OCI-LY7 (cell line): ENCODE data around the gene PRDM13. TPM values are rescaled to one million over a fixed set of nuclear protein-coding genes. Genes with fewer than 3 reads are reported as not detected.

Experiments used
- BruUV-seq: library from RNA; stranded (reverse); fragments of 400-500 nt; replicated peaks from 2 replicates; lab custom pipeline; 2021; lab: Mats Ljungman, UMichigan
- CTCF ChIA-PET: fragments of 300-600 bp; sonication (Branson Sonifier 250); formaldehyde crosslinking; loops from one replicate; lab custom pipeline; 2022; ENCODE audit warnings: antibody characterized with exemption; ENCODE audit not compliant: unreplicated experiment; lab: Charles Lee
- POLR2A ChIA-PET: fragments of 300-600 bp; sonication (Branson Sonifier 250); formaldehyde crosslinking; loops from one replicate; lab custom pipeline; 2022; ENCODE audit warnings: antibody characterized with exemption; lab: Charles Lee
- DNase-seq: peaks from one replicate; pipeline ENCODE4 v3.0.0-alpha.2; 2015; ENCODE audit warnings: low spot score
- H2AFZ ChIP-seq: fragments of 200-600 bp; sonication (generic), shearing (Covaris generic); 2 replicates; pipeline ENCODE4 v1.6.1; 2014; ENCODE audit warnings: mild to moderate bottlenecking, antibody characterized with exemption, low read length, moderate library complexity
- H3K27ac ChIP-seq: fragments of 200-600 bp; sonication (generic); 2 replicates; pipeline ENCODE4 v1.5.1; 2014; ENCODE audit warnings: mixed run types, low read depth, mild to moderate bottlenecking, moderate library complexity, low read length, inconsistent platforms; ENCODE audit not compliant: poor library complexity, severe bottlenecking
- H3K36me3 ChIP-seq: fragments of 200-600 bp; sonication (generic); 2 replicates; pipeline ENCODE4 v1.6.1; 2014; ENCODE audit warnings: mild to moderate bottlenecking, antibody characterized with exemption, low read length, moderate library complexity, mixed read lengths; ENCODE audit not compliant: insufficient read depth
- H3K4me1 ChIP-seq: fragments of 200-600 bp; sonication (generic); 2 replicates; pipeline ENCODE4 v1.5.1; 2014; ENCODE audit warnings: mild to moderate bottlenecking, low read length; ENCODE audit not compliant: insufficient read depth, poor library complexity, severe bottlenecking
- H3K4me2 ChIP-seq: fragments of 200-600 bp; sonication (generic); 2 replicates; pipeline ENCODE4 v1.6.1; 2014; ENCODE audit warnings: mild to moderate bottlenecking, low read length
- H3K4me3 ChIP-seq: fragments of 200-600 bp; sonication (generic); 2 replicates; pipeline ENCODE4 v1.5.1; 2014; ENCODE audit warnings: mild to moderate bottlenecking, low read depth, low read length; ENCODE audit not compliant: poor library complexity, severe bottlenecking
- H3K79me2 ChIP-seq: fragments of 200-600 bp; sonication (generic); 2 replicates; pipeline ENCODE4 v1.6.1; 2016; ENCODE audit warnings: low read depth, mild to moderate bottlenecking, low read length, moderate library complexity, mixed read lengths; ENCODE audit not compliant: insufficient read depth
- H3K9me2 ChIP-seq: fragments of 200-600 bp; sonication (generic); 2 replicates; pipeline ENCODE4 v1.6.1; 2016; ENCODE audit warnings: mild to moderate bottlenecking, low read length, mixed read lengths; ENCODE audit not compliant: insufficient read depth
- H3K9me3 ChIP-seq: fragments of 200-600 bp; sonication (generic); 2 replicates; pipeline ENCODE4 v1.6.1; 2014; ENCODE audit warnings: mild to moderate bottlenecking, mixed run types, low read length, mixed read lengths
- H4K20me1 ChIP-seq: fragments of 200-600 bp; sonication (generic); 2 replicates; pipeline ENCODE4 v1.6.1; 2014; ENCODE audit warnings: mild to moderate bottlenecking, antibody characterized with exemption, low read length, moderate library complexity, mixed read lengths; ENCODE audit not compliant: insufficient read depth
- CTCF ChIP-seq: fragments of 200-600 bp; sonication (generic); conservative IDR thresholded peaks from 2 replicates; pipeline ENCODE4 v1.5.1; 2014; ENCODE audit warnings: mild to moderate bottlenecking, antibody characterized with exemption, low read length, moderate library complexity, mixed read lengths
- EZH2phosphoT487 ChIP-seq: fragments of 200-600 bp; sonication (generic); IDR thresholded peaks from 2 replicates; pipeline ENCODE4 v1.6.1; 2018; ENCODE audit warnings: low read depth, borderline replicate concordance, mild to moderate bottlenecking, mixed run types, antibody characterized with exemption, low read length, moderate library complexity, mixed read lengths
- intact Hi-C: fragments of 100-400 bp; cut with micrococcal nuclease; formaldehyde crosslinking; loops from one replicate; pipeline ENCODE4 v1.10.0; 2022; ENCODE audit not compliant: unreplicated experiment
- total RNA-seq, 2 experiments: library from RNA; depleted of rRNA in 1 of 2; stranded (reverse); fragments of >200 nt in 1 of 2; shearing (Covaris generic) in 1 of 2; gene quantifications; 2 replicates each; pipeline ENCODE4 v1.2.3, GENCODE V29; 2014 to 2022

PRDM13 gene
- total RNA-seq, 2 experiments from 2014 or later, result 0.16 TPM; not detected in 1

- Histone ChIP-seq H3K79me2 (no peaks in the 10 kb centered on the region), H3K4me1 (no peaks in the 10 kb centered on the region), H3K27ac (no peak overlapping the region), H3K9me3 (no peaks in the 10 kb centered on the region), H3K4me3 (no peak overlapping the region), H4K20me1 (no peaks in the 10 kb centered on the region), H3K9me2 (no peaks in the 10 kb centered on the region), H3K36me3 (no peaks in the 10 kb centered on the region), H3K4me2 (no peak overlapping the region), H2AFZ (no peak overlapping the region)
- CTCF ChIA-PET, result no interaction called here
- no TSS peak for BruUV-seq
- intact Hi-C loops, result no loop called here
- no peak for TF ChIP-seq CTCF
- TF ChIP-seq EZH2phosphoT487, result no peak
- no peak for DNase-seq
- POLR2A ChIA-PET, result no interaction called here
These were observed 1.6 kb downstream of the PRDM13 start for GRCh38 chr6:99608059-99608885.

GRCh38 chr6:99608886-99609482, 2.4 kb downstream of the PRDM13 start:
- Histone ChIP-seq H3K9me2 (no peaks in the 10 kb centered on the region), H3K36me3 (no peaks in the 10 kb centered on the region), H4K20me1 (no peaks in the 10 kb centered on the region), H3K79me2 (no peaks in the 10 kb centered on the region), H3K9me3 (no peaks in the 10 kb centered on the region), H3K4me2 (no peak overlapping the region), H2AFZ (no peak overlapping the region), H3K4me1 (no peaks in the 10 kb centered on the region), H3K4me3 (no peak overlapping the region), H3K27ac (no peak overlapping the region)
- BruUV-seq, result no TSS peak
- POLR2A ChIA-PET, result interaction anchor here (0.8 kb wide), 1 partner anchor 16 kb away, joined by 3 read pairs; no protein-coding TSS in a partner anchor
- TF ChIP-seq CTCF (no peak), EZH2phosphoT487 (no peak)
- DNase-seq, result no peak
- intact Hi-C loops, result no loop called here
- CTCF ChIA-PET, result interaction anchor here (0.7 kb wide), 1 partner anchor 12 kb away, joined by 3 read pairs; no protein-coding TSS in a partner anchor
